ENCODE results near the gene CSNK1A1.

DNA sequence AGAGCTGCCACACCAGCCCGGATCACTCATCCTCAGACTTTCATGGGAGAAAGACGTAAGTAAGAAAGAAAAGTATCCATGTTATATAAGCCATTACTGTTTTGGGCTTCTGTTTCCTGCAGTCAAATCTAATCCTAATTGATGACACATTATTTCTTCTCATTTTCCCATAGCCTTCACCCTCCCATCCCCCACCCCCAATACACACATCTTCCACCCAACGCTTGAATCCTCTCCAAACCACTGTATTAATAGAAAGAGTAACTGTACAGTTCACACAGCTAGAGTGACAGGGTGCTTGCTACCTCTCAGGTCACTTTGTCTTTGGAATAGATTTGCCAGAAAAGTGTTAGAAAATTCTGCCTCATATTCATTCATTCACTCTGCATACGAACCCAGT, 102.8 kb downstream of the CSNK1A1 start:
- TF ChIP-seq, protein P1, sequence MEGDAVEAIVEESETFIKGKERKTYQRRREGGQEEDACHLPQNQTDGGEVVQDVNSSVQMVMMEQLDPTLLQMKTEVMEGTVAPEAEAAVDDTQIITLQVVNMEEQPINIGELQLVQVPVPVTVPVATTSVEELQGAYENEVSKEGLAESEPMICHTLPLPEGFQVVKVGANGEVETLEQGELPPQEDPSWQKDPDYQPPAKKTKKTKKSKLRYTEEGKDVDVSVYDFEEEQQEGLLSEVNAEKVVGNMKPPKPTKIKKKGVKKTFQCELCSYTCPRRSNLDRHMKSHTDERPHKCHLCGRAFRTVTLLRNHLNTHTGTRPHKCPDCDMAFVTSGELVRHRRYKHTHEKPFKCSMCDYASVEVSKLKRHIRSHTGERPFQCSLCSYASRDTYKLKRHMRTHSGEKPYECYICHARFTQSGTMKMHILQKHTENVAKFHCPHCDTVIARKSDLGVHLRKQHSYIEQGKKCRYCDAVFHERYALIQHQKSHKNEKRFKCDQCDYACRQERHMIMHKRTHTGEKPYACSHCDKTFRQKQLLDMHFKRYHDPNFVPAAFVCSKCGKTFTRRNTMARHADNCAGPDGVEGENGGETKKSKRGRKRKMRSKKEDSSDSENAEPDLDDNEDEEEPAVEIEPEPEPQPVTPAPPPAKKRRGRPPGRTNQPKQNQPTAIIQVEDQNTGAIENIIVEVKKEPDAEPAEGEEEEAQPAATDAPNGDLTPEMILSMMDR (IDR thresholded peaks at IDR 0.05) = no peak
- TF ChIP-seq POLR2A (IDR thresholded peaks at IDR 0.05) = no peak
